Stimulated activated CD4-positive, alpha-beta T cell treated with anti-CD3 and anti-CD28 coated beads, TNF-alpha, amount 100 ng/mL, for 48 hours (primary cell): Measurements from ENCODE around the gene MUC3A.
A peak's percentile ranks its signal among the peaks of the same experiment; 100 is the strongest.
"Not testable (repeated sequence)": the region's sequence is repeated elsewhere in the genome, so short reads cannot be mapped to it uniquely, and the experiment has no call there.

Source experiments
- DNase-seq, 3 donors: peaks; one replicate each; pipeline ENCODE4 v3.0.0-alpha.2; 2020; ENCODE audit warnings: low read depth in 3 of 3

MUC3A gene

DNA sequence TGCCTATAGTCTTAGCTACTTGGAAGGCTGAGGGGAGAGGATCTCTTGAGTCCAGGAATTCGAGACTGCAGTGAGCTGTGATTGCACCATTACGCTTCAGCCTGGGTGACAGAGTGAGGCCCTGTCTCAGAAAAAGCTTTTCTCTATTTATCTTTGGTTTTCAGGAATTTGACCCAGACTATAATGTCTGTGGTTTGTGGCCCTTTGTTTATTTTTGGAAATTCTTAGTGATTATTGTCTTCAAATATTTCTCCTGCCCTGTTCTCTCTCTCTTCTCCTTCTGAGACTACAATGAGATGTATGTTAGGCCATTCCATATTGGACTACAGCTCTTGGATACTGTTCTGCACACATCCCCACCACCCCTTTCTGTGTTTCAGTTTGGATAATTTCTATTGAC lies 24.7 kb downstream of the MUC3A start:
- no peak for DNase-seq

DNA sequence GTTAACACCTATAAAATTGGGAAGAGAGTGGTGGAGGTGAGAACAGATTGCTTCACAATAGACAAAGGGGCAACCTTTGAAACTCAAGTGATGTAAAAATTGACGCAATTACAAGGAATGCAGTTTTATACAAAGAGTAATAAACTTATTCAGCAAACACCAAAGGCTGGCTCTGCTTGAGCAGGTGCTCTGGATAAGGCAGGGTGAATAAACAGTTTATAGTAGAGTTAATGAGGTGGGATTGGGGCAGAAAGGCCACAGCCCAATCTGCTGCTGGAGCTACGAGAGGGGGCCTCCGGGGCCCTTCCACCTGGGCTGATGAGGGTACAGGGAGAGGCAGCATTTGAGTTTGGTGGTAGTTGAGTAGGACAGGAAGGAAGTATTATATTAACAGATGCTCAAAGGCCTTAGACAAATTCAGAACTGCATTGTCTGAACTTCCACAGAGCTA lies 26.1 kb downstream of the MUC3A start:
- DNase-seq, result no peak

DNA sequence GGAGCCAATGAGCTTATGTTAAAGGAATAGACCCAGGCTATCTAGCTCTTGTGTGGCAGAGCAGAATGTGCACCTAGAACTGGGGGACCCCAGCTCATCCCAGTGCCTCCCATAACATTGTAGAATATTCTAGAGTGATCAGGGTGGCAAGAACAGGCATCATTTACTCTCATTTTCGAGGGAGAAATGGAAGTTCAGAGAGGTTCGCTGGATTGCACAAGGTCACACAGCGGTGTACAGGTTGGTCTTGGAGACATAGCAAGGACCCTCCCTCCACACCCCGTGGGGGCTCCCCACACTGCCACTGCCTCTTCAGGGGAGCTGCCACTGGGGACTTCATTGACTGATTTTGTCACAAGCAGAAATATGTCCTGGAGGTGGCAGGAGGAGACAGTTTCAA lies 29.0 kb downstream of the MUC3A start:
- DNase-seq, result no peak

DNA sequence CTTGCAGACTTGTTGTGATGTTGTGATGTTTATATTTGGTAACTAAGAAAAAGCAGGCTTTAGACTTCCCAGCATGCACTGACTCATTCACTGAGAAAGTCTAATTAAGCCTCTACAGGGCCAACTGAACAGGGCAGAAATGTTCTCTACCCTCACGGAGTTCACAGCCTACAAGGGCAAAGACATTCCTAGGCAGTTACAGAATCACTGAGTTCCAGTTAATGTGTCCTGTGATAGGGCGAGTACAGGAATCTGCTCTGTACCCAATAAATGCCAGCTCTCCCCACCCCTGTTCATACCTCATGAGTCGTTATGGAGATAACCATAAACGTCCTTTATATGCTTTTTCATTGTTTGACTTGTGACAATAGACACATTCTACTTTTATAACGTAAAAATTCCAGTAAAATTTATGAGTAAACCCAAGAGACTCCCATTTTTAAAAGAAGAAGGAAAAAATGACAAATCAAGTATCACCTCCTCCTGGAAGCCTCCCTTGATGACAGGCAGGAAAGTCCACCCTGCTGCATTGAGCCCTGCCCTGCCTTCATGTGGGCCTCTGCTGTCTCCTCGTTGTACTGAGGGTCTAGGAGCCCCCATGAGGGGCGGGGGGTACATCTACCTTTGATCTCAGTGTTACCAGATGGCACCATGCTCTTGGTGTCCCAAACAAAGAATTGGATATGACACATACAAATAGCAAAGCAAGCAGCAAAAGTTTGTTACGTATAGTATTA lies 34.3 kb downstream of the MUC3A start:
- no peak for DNase-seq

DNA sequence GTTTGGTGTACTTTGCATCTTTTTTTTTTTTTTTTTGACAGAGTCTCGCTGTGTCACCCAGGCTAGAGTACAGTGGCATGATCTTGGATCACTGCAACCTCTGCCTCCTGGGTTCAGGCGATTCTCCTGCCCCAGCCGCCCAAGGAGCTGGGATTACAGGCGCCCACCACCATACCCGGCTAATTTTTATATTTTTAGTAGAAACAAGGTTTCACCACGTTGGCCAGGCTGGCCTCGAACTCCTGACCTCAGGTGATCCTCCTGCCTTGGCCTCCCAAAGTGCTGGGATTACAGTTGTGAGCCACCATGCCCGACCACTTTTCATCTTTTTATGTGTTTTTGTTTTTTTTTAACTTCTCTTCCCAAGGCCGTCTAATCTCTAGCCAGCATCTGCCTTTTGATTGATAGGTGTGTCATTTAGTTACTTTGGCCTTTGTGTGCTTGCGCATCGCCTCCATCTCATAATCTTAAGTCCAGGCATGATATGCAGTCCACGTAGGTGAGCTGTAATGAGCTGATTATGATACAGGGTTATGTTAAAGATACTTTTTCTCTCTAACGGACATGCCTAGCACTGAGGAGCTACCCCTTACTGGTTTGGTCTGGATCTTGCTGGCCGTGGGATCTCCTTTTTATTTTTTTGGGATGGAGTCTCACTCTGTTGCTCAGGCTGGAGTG lies 35.0 kb downstream of the MUC3A start:
- not testable (repeated sequence) for DNase-seq

DNA sequence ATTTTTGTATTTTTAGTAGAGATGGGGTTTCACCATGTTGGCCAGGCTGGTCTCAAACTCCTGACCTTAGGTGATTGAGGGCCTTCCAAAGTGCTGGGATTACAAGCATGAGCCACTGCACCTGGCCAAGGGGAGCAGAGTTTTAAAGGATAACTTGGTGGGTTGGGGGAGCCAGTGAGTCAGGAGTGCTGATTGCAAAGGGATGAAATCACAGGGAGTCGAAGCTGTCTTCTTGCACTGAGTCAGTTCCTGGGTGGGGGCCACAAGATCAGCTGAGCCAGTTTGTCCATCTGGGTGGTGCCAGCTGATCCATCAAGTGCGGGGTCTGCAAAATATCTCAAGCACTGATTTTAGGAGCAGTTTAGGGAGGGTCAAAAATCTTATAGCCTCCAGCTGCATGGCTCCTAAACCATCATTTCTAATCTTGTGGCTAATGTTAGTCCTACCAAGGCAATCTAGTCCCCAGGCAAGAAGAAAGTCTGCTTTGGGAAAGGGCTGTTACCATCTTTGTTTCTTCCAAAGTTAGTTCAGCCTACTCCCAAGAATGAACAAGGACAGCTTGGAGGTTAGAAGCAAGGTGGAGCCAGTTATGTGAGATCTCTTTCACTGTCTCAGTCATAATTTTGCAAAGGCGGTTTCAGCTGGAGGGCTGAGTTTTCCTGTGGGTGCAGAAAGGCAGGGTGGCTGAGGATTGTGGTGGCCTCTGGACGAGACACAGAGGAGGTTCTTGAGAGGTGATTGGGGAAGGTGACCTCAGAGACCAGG lies 35.9 kb downstream of the MUC3A start:
- DNase-seq, result not testable (repeated sequence)

DNA sequence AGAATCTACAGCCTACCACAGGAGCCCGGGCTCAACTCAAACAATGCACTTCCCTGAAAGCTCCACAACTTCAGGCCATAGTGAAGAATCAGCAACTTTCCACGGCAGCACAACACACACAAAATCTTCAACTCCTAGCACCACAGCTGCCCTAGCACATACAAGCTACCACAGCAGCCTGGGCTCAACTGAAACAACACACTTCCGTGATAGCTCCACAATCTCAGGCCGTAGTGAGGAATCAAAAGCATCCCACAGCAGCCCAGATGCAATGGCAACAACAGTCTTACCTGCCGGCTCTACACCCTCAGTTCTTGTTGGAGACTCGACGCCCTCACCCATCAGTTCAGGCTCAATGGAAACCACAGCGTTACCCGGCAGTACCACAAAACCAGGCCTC lies 42.3 kb downstream of the MUC3A start:
- no peak for DNase-seq

DNA sequence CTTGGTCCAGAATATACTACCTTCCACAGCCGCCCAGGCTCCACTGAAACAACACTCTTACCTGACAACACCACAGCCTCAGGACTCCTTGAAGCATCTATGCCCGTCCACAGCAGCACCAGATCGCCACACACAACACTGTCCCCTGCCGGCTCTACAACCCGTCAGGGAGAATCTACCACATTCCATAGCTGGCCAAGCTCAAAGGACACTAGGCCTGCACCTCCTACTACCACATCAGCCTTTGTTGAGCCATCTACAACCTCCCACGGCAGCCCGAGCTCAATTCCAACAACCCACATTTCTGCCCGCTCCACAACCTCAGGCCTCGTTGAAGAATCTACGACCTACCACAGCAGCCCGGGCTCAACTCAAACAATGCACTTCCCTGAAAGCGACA lies 42.9 kb downstream of the MUC3A start:
- DNase-seq, result not testable (repeated sequence)

DNA sequence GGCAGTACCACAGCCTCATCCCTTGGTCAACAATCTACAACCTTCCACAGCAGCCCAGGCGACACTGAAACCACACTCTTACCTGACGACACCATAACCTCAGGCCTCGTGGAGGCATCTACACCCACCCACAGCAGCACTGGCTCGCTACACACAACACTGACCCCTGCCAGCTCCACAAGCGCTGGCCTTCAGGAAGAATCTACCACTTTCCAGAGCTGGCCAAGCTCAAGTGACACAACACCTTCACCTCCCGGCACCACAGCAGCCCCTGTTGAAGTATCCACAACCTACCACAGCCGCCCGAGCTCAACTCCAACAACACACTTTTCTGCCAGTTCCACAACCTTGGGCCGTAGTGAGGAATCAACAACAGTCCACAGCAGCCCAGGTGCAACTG lies 45.3 kb downstream of the MUC3A start:
- not testable (repeated sequence) for DNase-seq

DNA sequence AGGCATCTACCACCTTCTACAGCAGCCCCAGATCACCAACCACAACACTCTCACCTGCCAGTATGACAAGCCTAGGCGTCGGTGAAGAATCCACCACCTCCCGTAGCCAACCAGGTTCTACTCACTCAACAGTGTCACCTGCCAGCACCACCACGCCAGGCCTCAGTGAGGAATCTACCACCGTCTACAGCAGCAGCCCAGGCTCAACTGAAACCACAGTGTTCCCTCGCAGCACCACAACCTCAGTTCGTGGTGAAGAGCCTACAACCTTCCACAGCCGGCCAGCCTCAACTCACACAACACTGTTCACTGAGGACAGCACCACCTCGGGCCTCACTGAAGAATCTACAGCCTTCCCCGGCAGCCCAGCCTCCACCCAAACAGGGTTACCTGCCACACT lies 49.2 kb downstream of the MUC3A start:
- not testable (repeated sequence) for DNase-seq

DNA sequence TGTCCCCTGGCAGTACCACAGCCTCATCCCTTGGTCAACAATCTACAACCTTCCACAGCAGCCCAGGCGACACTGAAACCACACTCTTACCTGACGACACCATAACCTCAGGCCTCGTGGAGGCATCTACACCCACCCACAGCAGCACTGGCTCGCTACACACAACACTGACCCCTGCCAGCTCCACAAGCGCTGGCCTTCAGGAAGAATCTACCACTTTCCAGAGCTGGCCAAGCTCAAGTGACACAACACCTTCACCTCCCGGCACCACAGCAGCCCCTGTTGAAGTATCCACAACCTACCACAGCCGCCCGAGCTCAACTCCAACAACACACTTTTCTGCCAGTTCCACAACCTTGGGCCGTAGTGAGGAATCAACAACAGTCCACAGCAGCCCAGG lies 50.0 kb downstream of the MUC3A start:
- not testable (repeated sequence) for DNase-seq

DNA sequence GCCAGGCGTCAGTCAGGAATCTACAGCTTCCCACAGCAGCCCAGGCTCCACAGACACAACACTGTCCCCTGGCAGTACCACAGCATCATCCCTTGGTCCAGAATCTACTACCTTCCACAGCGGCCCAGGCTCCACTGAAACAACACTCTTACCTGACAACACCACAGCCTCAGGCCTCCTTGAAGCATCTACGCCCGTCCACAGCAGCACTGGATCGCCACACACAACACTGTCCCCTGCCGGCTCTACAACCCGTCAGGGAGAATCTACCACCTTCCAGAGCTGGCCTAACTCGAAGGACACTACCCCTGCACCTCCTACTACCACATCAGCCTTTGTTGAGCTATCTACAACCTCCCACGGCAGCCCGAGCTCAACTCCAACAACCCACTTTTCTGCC lies 50.7 kb downstream of the MUC3A start:
- DNase-seq, result not testable (repeated sequence)

DNA sequence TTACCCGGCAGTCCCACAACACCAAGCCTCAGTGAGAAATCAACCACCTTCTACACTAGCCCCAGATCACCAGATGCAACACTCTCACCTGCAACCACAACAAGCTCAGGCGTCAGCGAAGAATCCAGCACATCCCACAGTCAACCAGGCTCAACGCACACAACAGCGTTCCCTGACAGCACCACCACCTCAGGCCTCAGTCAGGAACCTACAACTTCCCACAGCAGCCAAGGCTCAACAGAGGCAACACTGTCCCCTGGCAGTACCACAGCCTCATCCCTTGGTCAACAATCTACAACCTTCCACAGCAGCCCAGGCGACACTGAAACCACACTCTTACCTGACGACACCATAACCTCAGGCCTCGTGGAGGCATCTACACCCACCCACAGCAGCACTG lies 53.0 kb downstream of the MUC3A start:
- DNase-seq, result not testable (repeated sequence)

DNA sequence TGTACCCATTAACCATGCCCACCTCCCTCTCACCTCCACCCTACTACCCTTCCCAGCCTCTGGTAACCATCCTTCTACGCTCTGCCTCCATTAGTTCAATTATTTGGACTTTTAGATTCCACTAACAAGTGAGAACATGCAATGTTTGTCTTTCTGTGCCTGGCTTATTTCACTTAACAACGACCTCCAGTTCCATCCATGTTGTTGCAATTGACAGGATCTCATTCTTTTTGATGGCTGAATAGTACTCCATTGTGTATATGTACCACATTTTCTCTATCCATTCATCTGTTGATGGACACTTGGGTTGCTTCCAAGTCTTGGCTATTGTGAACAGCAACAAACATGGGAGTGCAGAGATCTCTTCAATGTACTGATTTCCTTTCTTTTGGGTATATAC lies 58.0 kb downstream of the MUC3A start:
- not testable (repeated sequence) for DNase-seq

DNA sequence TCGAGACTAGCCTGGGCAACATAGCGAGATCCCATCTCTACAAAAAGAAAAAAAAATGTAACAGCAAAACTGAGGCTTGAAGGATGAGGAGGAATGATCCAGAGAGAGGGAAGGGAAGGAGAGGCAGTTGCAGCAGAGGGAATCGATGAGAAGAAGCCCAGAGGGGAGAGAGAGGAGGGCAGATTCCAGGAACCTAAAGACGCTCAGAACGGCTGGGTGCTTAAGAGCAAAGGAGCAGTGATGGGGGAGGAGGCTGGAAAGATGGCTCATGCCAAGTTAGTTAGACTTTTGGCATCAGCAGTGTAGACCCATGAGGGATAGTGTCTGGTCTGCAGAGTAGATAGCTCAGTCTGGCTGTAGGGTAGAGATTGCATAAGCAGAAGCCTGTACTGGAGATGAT lies 60.3 kb downstream of the MUC3A start:
- DNase-seq, result no peak

DNA sequence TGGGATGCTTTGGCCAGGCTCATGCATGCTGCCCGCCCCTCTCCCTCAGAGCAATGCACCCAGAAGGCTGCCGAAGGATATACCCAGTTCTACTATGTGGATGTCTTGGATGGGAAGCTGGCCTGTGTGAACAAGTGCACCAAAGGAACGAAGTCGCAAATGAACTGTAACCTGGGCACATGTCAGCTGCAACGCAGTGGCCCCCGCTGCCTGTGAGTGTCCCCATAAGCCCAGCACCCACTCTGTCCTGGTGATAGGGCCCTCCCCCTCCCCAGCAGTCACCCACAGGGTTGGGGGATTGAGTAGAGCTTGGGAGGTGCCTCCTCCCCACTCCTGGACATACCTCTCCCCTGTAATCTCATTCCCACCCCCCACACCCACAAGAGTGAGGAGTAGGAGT lies 63.6 kb downstream of the MUC3A start:
- DNase-seq, result no peak

DNA sequence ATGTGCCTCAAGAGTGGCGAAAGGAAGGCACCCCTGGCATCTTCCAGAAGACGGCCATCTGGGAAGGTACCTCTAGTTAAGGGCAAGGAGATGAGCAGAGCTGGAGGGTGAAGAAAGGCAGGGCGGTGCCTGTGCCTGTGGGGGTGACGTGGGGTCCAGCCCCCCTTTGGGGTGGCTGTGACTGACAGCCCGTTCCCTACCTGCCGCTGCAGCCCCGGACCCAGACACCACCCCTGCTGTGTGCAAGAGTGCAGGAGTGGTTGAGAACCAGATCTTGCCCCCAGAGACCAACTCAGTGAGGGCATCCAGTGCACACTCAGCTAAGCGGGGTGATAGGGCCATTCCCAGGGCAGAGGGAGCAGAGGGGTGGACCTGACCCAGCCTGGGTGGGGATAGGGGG lies 66.3 kb downstream of the MUC3A start:
- no peak for DNase-seq

DNA sequence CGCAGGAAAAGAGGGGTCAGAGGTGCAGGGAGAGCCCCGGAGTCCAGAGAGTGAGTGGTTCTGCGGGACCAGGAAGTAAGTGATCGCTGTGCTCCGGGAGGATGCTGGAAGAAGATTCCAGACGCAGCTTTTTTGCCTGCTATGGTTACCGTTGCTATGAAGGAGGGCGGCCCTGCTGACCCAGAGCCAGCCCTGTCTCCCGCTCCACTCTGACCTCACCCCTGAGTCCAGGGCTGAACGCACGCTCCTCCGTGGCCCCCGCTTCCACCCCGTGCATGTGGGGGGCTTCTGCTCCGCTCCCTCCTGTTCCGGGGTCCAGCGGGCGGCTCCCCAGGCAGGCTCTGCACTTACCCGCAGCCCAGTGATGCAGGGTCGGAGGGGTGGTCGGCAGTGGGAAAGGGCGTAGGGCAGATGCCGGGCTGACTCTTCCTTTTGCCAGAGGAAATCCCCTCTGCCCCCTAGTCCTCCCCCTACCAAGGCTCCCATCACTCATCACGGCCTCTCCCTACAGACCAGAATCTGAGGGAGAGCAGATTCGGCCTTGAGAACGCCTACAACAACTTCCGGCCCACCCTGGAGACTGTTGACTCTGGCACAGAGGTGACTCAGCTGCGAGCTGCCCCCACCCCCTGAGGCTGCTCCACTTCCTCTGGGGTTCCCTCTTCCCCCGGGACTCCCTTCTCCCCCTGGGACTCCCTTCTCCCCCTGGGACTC lies 67.9 kb downstream of the MUC3A start:
- DNase-seq, result peak; percentile 37 to 57 (median 53)
